Ascending aorta (tissue), 2 donors: ENCODE measurements around the gene CTDSPL. TPM values are rescaled to one million over a fixed set of nuclear protein-coding genes. Genes with fewer than 3 reads are reported as not detected.
A peak's percentile ranks its signal among the peaks of the same experiment; 100 is the strongest.
"Not testable (repeated sequence)": the region's sequence is repeated elsewhere in the genome, so short reads cannot be mapped to it uniquely, and the experiment has no call there.

ENCODE experiments used
- DNase-seq, 2 donors: peaks; one replicate each; pipeline ENCODE4 v3.0.0-alpha.2; 2019; ENCODE audit warnings: low spot score in 2 of 2
- H3K27ac ChIP-seq, 2 donors: fragments of 200-600 bp; sonication (generic); one replicate each; pipeline ENCODE4 v1.5.1; 2016 to 2017; ENCODE audit warnings: mild to moderate bottlenecking in 1 of 2
- H3K27me3 ChIP-seq: fragments of 200-600 bp; sonication (generic); one replicate; pipeline ENCODE4 v1.5.1; 2017
- H3K36me3 ChIP-seq, 2 donors: fragments of 200-600 bp; sonication (generic); one replicate each; pipeline ENCODE4 v1.5.1; 2016
- H3K4me1 ChIP-seq, 2 donors: fragments of 200-600 bp; sonication (generic); one replicate each; pipeline ENCODE4 v1.5.1; 2016 to 2017; ENCODE audit warnings: mild to moderate bottlenecking in 1 of 2
- H3K4me3 ChIP-seq, 2 donors: fragments of 200-600 bp; sonication (generic); one replicate each; pipeline ENCODE4 v1.5.1; 2016 to 2017; ENCODE audit warnings: mild to moderate bottlenecking in 1 of 2
- H3K9me3 ChIP-seq, 2 donors: fragments of 200-600 bp; sonication (generic); one replicate each; pipeline ENCODE4 v1.5.1; 2016
- intact Hi-C: fragments of 100-400 bp; cut with DNase I; formaldehyde crosslinking; loops from one replicate; pipeline ENCODE4 v1.15.1; 2023
- total RNA-seq: library from RNA; depleted of rRNA; stranded (reverse); fragments of >200 nt; gene quantifications from one replicate; pipeline ENCODE4 v1.1.0, GENCODE V29; 2016
- TF ChIP-seq, protein P1 (sequence below), 3 experiments: fragments of 200-600 bp in 2 of 3; fragments of 450-650 bp in 1 of 3; sonication (generic) in 2 of 3; IDR thresholded peaks; one replicate each; pipeline ENCODE4 v1.5.1; 2016 to 2019; ENCODE audit warnings: antibody characterized with exemption in 3 of 3, mild to moderate bottlenecking in 1 of 3, moderate library complexity in 1 of 3

Gene CTDSPL
- total RNA-seq, 1 donor from 2014 or later: 80.9 TPM

- peak in 1 of 2 donors; percentile 58 for DNase-seq
- Histone ChIP-seq H3K27me3 (no peaks in the 10 kb centered on the region), H3K9me3 (no peaks in the 10 kb centered on the region), H3K36me3 (peaks cover 8 to 10% of the 10 kb centered on the region in 2 donors), H3K4me1 (no peaks in the 10 kb centered on the region), H3K27ac (no peak overlapping the region), H3K4me3 (no peak overlapping the region)
- TF ChIP-seq, protein P1, sequence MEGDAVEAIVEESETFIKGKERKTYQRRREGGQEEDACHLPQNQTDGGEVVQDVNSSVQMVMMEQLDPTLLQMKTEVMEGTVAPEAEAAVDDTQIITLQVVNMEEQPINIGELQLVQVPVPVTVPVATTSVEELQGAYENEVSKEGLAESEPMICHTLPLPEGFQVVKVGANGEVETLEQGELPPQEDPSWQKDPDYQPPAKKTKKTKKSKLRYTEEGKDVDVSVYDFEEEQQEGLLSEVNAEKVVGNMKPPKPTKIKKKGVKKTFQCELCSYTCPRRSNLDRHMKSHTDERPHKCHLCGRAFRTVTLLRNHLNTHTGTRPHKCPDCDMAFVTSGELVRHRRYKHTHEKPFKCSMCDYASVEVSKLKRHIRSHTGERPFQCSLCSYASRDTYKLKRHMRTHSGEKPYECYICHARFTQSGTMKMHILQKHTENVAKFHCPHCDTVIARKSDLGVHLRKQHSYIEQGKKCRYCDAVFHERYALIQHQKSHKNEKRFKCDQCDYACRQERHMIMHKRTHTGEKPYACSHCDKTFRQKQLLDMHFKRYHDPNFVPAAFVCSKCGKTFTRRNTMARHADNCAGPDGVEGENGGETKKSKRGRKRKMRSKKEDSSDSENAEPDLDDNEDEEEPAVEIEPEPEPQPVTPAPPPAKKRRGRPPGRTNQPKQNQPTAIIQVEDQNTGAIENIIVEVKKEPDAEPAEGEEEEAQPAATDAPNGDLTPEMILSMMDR (IDR thresholded peaks at IDR 0.05): no peak
- intact Hi-C loops: no loop called here
These were observed 125.0 kb downstream of the CTDSPL start for GRCh38 chr3:37986479-37987314.

DNA sequence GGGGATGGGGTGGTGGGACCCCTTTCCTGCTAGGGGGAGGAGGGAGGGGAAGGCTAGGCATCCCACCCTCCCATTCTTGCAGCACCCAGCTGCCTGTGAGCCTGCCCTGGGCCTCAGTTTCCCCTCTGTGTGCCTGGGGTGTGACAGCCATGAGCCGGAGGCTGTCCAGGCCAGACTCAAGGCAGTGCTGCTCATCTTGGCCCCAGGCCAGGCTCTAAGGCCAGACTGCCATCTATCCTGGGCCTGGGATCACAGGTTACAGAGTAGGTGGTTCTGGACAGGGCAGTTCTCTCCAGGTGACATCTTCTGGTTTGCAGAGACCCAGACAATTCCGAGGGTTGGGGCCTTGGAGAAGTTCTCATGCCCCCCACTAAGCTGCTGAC is 125.6 kb downstream of the CTDSPL start:
- TF ChIP-seq, protein P1 (IDR thresholded peaks at IDR 0.05): no peak
- Histone ChIP-seq H3K4me1 (no peaks in the 10 kb centered on the region), H3K27ac (no peak overlapping the region), H3K27me3 (no peaks in the 10 kb centered on the region), H3K9me3 (no peaks in the 10 kb centered on the region), H3K4me3 (no peak overlapping the region), H3K36me3 (peaks cover 5 to 6% of the 10 kb centered on the region in 2 donors)
- intact Hi-C loops: no loop called here
- DNase-seq: no peak

GRCh38 chr3:37987751-37988179 is 126.1 kb downstream of the CTDSPL start:
- Histone ChIP-seq H3K4me3 (no peak overlapping the region), H3K9me3 (no peaks in the 10 kb centered on the region), H3K27me3 (no peaks in the 10 kb centered on the region), H3K4me1 (no peaks in the 10 kb centered on the region), H3K36me3 (peaks cover 3 to 5% of the 10 kb centered on the region in 2 donors), H3K27ac (no peak overlapping the region)
- no peak for DNase-seq
- TF ChIP-seq, protein P1 (IDR thresholded peaks at IDR 0.05): no peak
- intact Hi-C loops: no loop called here

- H3K4me3 ChIP-seq, DNase-seq, H3K36me3 ChIP-seq, H3K9me3 ChIP-seq, intact Hi-C loops, H3K27ac ChIP-seq, H3K27me3 ChIP-seq, H3K4me1 ChIP-seq: not testable (repeated sequence)
These were observed 126.7 kb downstream of the CTDSPL start for GRCh38 chr3:37988376-37988775.

DNA sequence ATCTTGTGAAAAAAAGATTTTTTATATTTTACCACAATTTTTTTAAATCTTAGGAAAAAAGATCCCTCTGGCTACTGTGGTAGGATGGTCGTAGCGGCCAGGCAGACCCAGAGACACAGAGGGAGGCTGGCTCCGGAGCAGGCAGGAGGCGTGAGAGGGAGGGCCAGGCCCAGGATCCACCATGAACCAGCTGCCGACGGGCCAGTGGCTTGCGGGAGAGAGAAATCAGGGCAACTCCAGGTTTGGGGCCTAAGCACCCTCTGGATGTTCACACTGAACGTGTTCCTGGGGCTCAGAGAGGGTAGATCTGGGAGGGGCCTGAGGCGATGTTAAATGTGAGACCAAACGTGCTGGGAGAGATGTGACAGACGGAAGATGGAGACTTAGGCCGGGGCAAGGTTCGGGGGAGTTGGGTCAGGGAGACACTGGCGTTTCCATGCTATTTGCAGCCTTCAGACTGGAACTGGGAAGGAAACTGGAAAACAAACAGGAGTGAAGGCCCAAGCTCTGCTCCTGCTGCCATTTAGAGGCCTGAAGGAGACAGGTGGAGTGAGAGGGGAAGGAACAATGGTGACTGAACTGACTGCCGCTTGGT is 127.3 kb downstream of the CTDSPL start:
- intact Hi-C loops: no loop called here
- TF ChIP-seq, protein P1 (IDR thresholded peaks at IDR 0.05): no peak
- H3K36me3 ChIP-seq: peaks cover 0 to under 1% of the 10 kb centered on the region in 2 donors
- DNase-seq: no peak
- no peak overlapping the region for H3K27ac ChIP-seq
- no peaks in the 10 kb centered on the region for H3K9me3 ChIP-seq
- H3K27me3 ChIP-seq: no peaks in the 10 kb centered on the region
- H3K4me1 ChIP-seq: peaks cover 0 to under 1% of the 10 kb centered on the region in 2 donors
- no peak overlapping the region for H3K4me3 ChIP-seq

DNA sequence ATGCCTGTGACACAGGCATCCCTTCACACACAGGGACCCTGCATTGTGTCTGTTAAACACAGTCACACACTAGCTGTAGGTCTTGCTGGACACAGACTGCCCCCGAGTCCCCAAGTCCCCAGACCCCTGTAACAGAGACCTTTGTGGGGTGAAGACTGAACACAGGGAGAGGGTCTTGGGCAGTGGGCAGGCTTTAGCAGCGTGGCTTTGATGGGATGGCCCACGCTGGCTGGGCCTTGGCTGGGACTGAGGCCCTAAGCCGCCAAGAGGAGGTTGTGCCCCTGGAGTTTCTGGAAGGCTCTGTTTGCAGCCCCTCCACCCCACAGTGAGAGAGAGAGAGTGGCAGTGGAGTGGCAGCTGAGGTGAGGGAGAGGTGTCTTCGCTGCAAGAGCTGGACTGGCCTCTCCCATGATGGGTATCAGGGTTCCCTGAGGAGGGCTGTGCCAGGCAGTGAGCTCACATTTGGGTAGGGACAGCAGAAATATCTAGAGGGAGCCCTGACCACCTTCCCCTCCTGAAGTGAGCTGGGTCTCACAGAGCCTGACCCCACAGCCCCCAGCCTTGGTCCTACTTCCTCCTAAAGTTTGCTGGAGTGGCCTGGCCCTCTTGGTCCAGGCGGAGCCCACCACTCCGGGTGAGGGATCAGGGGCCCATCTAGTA is 128.3 kb downstream of the CTDSPL start:
- H3K27me3 ChIP-seq: no peaks in the 10 kb centered on the region
- H3K4me1 ChIP-seq: peaks cover 0 to 8% of the 10 kb centered on the region in 2 donors
- no peaks in the 10 kb centered on the region for H3K9me3 ChIP-seq
- intact Hi-C loops: no loop called here
- no peak overlapping the region for H3K4me3 ChIP-seq
- no peak overlapping the region for H3K27ac ChIP-seq
- H3K36me3 ChIP-seq: no peaks in the 10 kb centered on the region
- TF ChIP-seq, protein P1 (IDR thresholded peaks at IDR 0.05): no peak
- no peak for DNase-seq
